SK-N-SH treated with all-trans-retinoic acid at 6 μM for 48 hours (cell line): ENCODE results near the gene GBF1.

Experiments
- ARNTL ChIP-seq: fragments of 450-650 bp; formaldehyde crosslinking; IDR thresholded peaks from 2 replicates; pipeline ENCODE4 v1.5.0; 2020; ENCODE audit warnings: low read depth, mild to moderate bottlenecking, moderate library complexity, borderline replicate concordance
- BACH2 ChIP-seq: fragments of 250-450 bp; sonication (Bioruptor Pico); IDR thresholded peaks from 2 replicates; pipeline ENCODE4 v1.9.0; 2021; ENCODE audit warnings: mild to moderate bottlenecking, borderline replicate concordance
- CREB5 ChIP-seq: fragments of 250-450 bp; sonication (Bioruptor Pico); IDR thresholded peaks from 2 replicates; pipeline ENCODE4 v1.5.1; 2020; ENCODE audit warnings: low read depth, mild to moderate bottlenecking, moderate library complexity
- CSDC2 ChIP-seq: fragments of 250-450 bp; sonication (Bioruptor Pico); IDR thresholded peaks from 2 replicates; pipeline ENCODE4 v1.5.0; 2020; ENCODE audit warnings: mild to moderate bottlenecking, moderate library complexity
- ESRRG ChIP-seq: fragments of 250-450 bp; sonication (Bioruptor Pico); IDR thresholded peaks from 2 replicates; pipeline ENCODE4 v1.6.1; 2021; ENCODE audit warnings: mild to moderate bottlenecking
- ISL1 ChIP-seq: fragments of 250-450 bp; sonication (Bioruptor Pico); IDR thresholded peaks from 2 replicates; pipeline ENCODE4 v2.1.2; 2022; ENCODE audit warnings: mild to moderate bottlenecking, moderate library complexity
- PATZ1 ChIP-seq: fragments of 250-450 bp; sonication (Bioruptor Pico); IDR thresholded peaks from 2 replicates; pipeline ENCODE4 v1.8.0; 2020; ENCODE audit warnings: mild to moderate bottlenecking, moderate library complexity, borderline replicate concordance
- POU6F1 ChIP-seq: fragments of 250-450 bp; sonication (Bioruptor Pico); IDR thresholded peaks from 2 replicates; pipeline ENCODE4 v1.8.0; 2021; ENCODE audit warnings: low read depth, mild to moderate bottlenecking, moderate library complexity, borderline replicate concordance
- PPARA ChIP-seq: fragments of 250-450 bp; sonication (Bioruptor Pico); IDR thresholded peaks from 2 replicates; pipeline ENCODE4 v1.5.0; 2020; ENCODE audit warnings: mild to moderate bottlenecking, borderline replicate concordance
- TCF4 ChIP-seq: fragments of 250-450 bp; sonication (Bioruptor Pico); IDR thresholded peaks from 2 replicates; pipeline ENCODE4 v1.8.0; 2021; ENCODE audit warnings: mild to moderate bottlenecking, moderate library complexity, borderline replicate concordance
- ZC3H10 ChIP-seq: fragments of 250-450 bp; sonication (Bioruptor Pico); IDR thresholded peaks from 2 replicates; pipeline ENCODE4 v1.5.1; 2021; ENCODE audit warnings: mild to moderate bottlenecking, moderate library complexity
- ZFP3 ChIP-seq: fragments of 250-450 bp; sonication (Bioruptor Pico); IDR thresholded peaks from 2 replicates; pipeline ENCODE4 v1.5.0; 2020; ENCODE audit warnings: mild to moderate bottlenecking, moderate library complexity
- ZFP30 ChIP-seq: fragments of 450-650 bp; formaldehyde crosslinking; IDR thresholded peaks from 2 replicates; pipeline ENCODE4 v1.5.0; 2022; ENCODE audit warnings: mild to moderate bottlenecking, moderate library complexity
- ZNF70 ChIP-seq: fragments of 450-650 bp; formaldehyde crosslinking; IDR thresholded peaks from 2 replicates; pipeline ENCODE4 v1.5.0; 2020; ENCODE audit warnings: mild to moderate bottlenecking, moderate library complexity

- TF ChIP-seq ZFP3 (no peak), TCF4 (CRISPR knock-in tag) (no peak), ZFP30 (CRISPR knock-in tag) (no peak), ZC3H10 (CRISPR knock-in tag) (no peak), BACH2 (CRISPR knock-in tag) (no peak), CREB5 (CRISPR knock-in tag) (no peak), ARNTL (CRISPR knock-in tag) (no peak), ISL1 (CRISPR knock-in tag) (no peak), PPARA (CRISPR knock-in tag) (no peak), PATZ1 (CRISPR knock-in tag) (no peak), ZNF70 (CRISPR knock-in tag) (no peak), ESRRG (no peak), CSDC2 (CRISPR knock-in tag) (no peak), POU6F1 (no peak)
Observed at GRCh38 chr10:102309236-102309635, 63.9 kb downstream of the GBF1 start.
